KMS-11 (cell line): ENCODE measurements around the gene CCS.

Experiments
- H2AFZ ChIP-seq: fragments of 200-600 bp; sonication (generic); 2 replicates; pipeline ENCODE4 v1.6.1; 2016; ENCODE audit warnings: antibody characterized with exemption, mixed run types, low read depth
- H3K27ac ChIP-seq: fragments of 200-600 bp; sonication (generic); 2 replicates; pipeline ENCODE4 v1.6.1; 2016; ENCODE audit warnings: mild to moderate bottlenecking, mixed run types
- H3K27me3 ChIP-seq: fragments of 200-600 bp; sonication (generic); 2 replicates; pipeline ENCODE4 v1.6.1; 2017; ENCODE audit warnings: mild to moderate bottlenecking, low read depth, mixed run types, moderate library complexity; ENCODE audit not compliant: insufficient read depth
- H3K36me3 ChIP-seq: fragments of 200-600 bp; sonication (generic); 2 replicates; pipeline ENCODE4 v1.6.1; 2017; ENCODE audit warnings: mild to moderate bottlenecking, mixed run types; ENCODE audit not compliant: insufficient read depth
- H3K4me1 ChIP-seq: fragments of 200-600 bp; sonication (generic); 2 replicates; pipeline ENCODE4 v1.6.1; 2016; ENCODE audit warnings: mild to moderate bottlenecking, low read depth, mixed run types; ENCODE audit not compliant: poor library complexity, severe bottlenecking
- H3K4me2 ChIP-seq: fragments of 200-600 bp; sonication (generic); 2 replicates; pipeline ENCODE4 v1.7.0; 2016; ENCODE audit warnings: mild to moderate bottlenecking, mixed run types
- H3K4me3 ChIP-seq: fragments of 200-600 bp; sonication (generic); IDR thresholded peaks from 2 replicates; pipeline ENCODE4 v1.6.1; 2017; ENCODE audit warnings: low read depth, low read length, mixed read lengths; ENCODE audit not compliant: insufficient read depth
- H3K79me2 ChIP-seq: fragments of 200-600 bp; sonication (generic); 2 replicates; pipeline ENCODE4 v1.6.1; 2016; ENCODE audit warnings: low read depth, mixed run types; ENCODE audit not compliant: insufficient read depth
- H3K9ac ChIP-seq: fragments of 200-600 bp; sonication (generic); 2 replicates; pipeline ENCODE4 v1.6.1; 2016; ENCODE audit warnings: mild to moderate bottlenecking, mixed run types
- H4K20me1 ChIP-seq: fragments of 200-600 bp; sonication (generic); 2 replicates; pipeline ENCODE4 v1.6.1; 2016; ENCODE audit warnings: mild to moderate bottlenecking, mixed run types; ENCODE audit not compliant: insufficient read depth
- CTCF ChIP-seq: fragments of 200-600 bp; sonication (generic); conservative IDR thresholded peaks from 2 replicates; pipeline ENCODE4 v1.6.1; 2017; ENCODE audit warnings: low read depth, mild to moderate bottlenecking, antibody characterized with exemption, low read length, moderate library complexity, mixed read lengths

Gene CCS

GRCh38 chr11:66598993-66599392, 6.0 kb downstream of the CCS start:
- no peaks in the 10 kb centered on the region for H3K4me1 ChIP-seq
- no peaks in the 10 kb centered on the region; the same call in 1 of the 2 replicates for H3K79me2 ChIP-seq
- TF ChIP-seq CTCF: no peak
- H3K27me3 ChIP-seq: no peaks in the 10 kb centered on the region
- no peak overlapping the region for H3K27ac ChIP-seq
- H3K9ac ChIP-seq: no peak overlapping the region
- no peak overlapping the region for H3K4me2 ChIP-seq
- H4K20me1 ChIP-seq: no peaks in the 10 kb centered on the region
- H3K4me3 ChIP-seq: no peak overlapping the region
- no peak overlapping the region for H2AFZ ChIP-seq
- no peaks in the 10 kb centered on the region for H3K36me3 ChIP-seq

- no peak for TF ChIP-seq CTCF
- H3K36me3 ChIP-seq: no peaks in the 10 kb centered on the region
These were observed 7.2 kb downstream of the CCS start for GRCh38 chr11:66600219-66600618.

GRCh38 chr11:66600631-66601233, 7.7 kb downstream of the CCS start:
- no peak for TF ChIP-seq CTCF
- Histone ChIP-seq H3K27ac (no peak overlapping the region), H3K9ac (no peak overlapping the region), H2AFZ (no peak overlapping the region), H3K4me1 (no peaks in the 10 kb centered on the region), H3K4me3 (no peak overlapping the region), H4K20me1 (no peaks in the 10 kb centered on the region), H3K4me2 (no peak overlapping the region), H3K27me3 (no peaks in the 10 kb centered on the region), H3K79me2 (no peaks in the 10 kb centered on the region), H3K36me3 (no peaks in the 10 kb centered on the region)

More at GRCh38 chr11:66600219-66600618, 7.2 kb downstream of the CCS start:
- no peak overlapping the region for H3K9ac ChIP-seq
- H3K4me2 ChIP-seq: no peak overlapping the region
- no peaks in the 10 kb centered on the region for H4K20me1 ChIP-seq
- H3K27ac ChIP-seq: no peak overlapping the region
- H3K27me3 ChIP-seq: no peaks in the 10 kb centered on the region
- no peaks in the 10 kb centered on the region for H3K4me1 ChIP-seq
- H2AFZ ChIP-seq: no peak overlapping the region
- no peaks in the 10 kb centered on the region for H3K79me2 ChIP-seq
- H3K4me3 ChIP-seq: no peak overlapping the region

- no peak for TF ChIP-seq CTCF
- Histone ChIP-seq H3K4me3 (no peak overlapping the region), H3K4me2 (no peak overlapping the region), H4K20me1 (no peaks in the 10 kb centered on the region), H3K4me1 (no peaks in the 10 kb centered on the region), H3K27me3 (no peaks in the 10 kb centered on the region), H3K36me3 (no peaks in the 10 kb centered on the region), H2AFZ (no peak overlapping the region), H3K79me2 (no peaks in the 10 kb centered on the region), H3K27ac (no peak overlapping the region), H3K9ac (no peak overlapping the region)
These were observed 10.1 kb downstream of the CCS start for GRCh38 chr11:66603072-66603471.
